DMS53 treated with DMSO at 0.1 percent for 48 hours (cell line): Measurements from ENCODE around the gene GRM4.
"Not testable (repeated sequence)": the region's sequence is repeated elsewhere in the genome, so short reads cannot be mapped to it uniquely, and the experiment has no call there.

Experiments
- DNase-seq: peaks from one replicate; lab custom pipeline; 2025; ENCODE audit not compliant: unreplicated experiment; lab: John Stamatoyannopoulos, UW

Gene GRM4

GRCh38 chr6:34047913-34048867 lies 97.7 kb downstream of the GRM4 start:
- no peak for DNase-seq

- DNase-seq: no peak
Measured at GRCh38 chr6:34046617-34047016, 99.3 kb downstream of the GRM4 start.

- no peak for DNase-seq
Measured at GRCh38 chr6:34045771-34046170, 100.1 kb downstream of the GRM4 start.

GRCh38 chr6:34044945-34045595 lies 100.8 kb downstream of the GRM4 start:
- DNase-seq: no peak

GRCh38 chr6:34043359-34043758 lies 102.5 kb downstream of the GRM4 start:
- DNase-seq: no peak

- DNase-seq: not testable (repeated sequence)
Measured at GRCh38 chr6:34041998-34042397, 103.9 kb downstream of the GRM4 start.

GRCh38 chr6:34041385-34041784 lies 104.5 kb downstream of the GRM4 start:
- DNase-seq: no peak

- DNase-seq: no peak
Measured at GRCh38 chr6:34039943-34040342, 105.9 kb downstream of the GRM4 start.

DNA sequence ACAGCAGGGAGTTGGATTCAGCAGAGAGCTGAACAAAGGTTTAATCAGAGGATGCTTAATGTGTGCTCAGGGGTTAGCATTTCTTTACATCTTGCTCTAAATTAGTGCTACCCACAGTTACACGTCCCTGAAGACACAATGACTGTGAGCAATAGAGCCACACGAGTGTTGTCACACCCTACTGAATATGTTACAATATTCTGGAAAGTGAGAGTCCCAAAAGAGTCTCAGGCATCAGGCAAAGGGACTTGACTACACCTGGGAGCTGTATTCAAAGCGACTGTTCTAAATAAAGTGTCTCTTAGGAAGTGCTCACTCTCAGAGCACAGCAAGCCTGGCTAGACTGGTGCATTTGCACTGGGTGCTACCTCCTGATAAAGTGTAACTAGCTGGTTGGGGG lies 108.7 kb downstream of the GRM4 start:
- DNase-seq: no peak

DNA sequence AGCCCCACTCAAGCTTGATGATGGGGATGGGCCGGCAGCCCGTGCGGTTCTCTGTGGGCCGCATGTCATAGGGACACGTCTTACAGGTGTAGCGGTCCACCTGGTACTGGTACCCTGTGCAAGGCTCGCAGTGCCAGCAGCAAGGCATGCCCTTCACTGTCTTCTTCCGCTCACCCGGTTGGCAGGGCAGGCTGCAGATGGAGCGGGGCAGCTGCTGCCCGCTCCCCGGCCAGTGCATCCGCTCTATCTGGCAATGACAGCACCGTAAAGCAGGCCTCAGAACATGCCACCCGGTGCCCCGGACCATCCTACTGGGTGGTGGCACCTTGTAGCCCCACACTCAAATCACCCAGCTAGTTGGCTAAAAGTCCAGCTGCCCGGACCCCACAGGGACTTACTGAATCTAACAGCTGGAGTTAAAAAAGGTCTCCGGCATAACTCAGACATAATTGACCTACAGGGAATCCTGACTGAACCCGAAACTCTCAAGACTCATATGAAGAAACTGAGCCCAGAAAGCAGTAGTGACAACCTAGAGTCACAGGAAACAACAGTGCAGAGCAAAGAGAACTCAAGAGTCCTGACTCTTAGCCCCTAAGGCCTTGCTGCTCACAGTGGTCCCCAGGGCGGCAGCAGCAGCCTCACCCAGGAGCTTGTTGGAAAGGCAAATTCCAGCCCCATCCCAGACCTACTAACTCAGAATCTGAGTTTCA lies 109.4 kb downstream of the GRM4 start:
- no peak for DNase-seq

- DNase-seq: no peak
Measured at GRCh38 chr6:34035704-34036356, 110.1 kb downstream of the GRM4 start.

- DNase-seq: no peak
Measured at GRCh38 chr6:34035161-34035560, 110.7 kb downstream of the GRM4 start.

DNA sequence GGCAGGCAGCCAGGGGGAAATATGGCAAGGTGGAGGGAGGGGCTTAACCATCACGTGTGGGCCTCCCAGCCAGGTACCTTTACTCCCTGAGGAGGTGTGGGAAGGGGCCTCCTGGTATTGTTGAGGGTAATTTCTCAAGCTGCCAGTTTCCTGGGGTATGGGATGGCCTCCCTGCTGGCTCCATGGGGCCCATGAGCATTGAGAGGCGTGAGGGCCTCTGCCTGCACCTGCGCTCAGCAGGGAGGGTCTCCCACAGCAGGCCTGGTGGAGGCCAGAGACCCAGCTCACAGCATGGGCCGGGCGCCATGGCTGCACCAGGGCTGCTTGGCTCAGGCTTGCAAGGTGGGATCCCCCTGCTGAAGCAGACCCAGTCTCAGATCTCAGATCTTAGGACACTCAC lies 113.0 kb downstream of the GRM4 start:
- DNase-seq: no peak

GRCh38 chr6:34031625-34032383 lies 114.1 kb downstream of the GRM4 start:
- no peak for DNase-seq

GRCh38 chr6:34030831-34031624 lies 114.9 kb downstream of the GRM4 start:
- no peak for DNase-seq

- no peak for DNase-seq
Measured at GRCh38 chr6:34029489-34030280, 116.2 kb downstream of the GRM4 start.

DNA sequence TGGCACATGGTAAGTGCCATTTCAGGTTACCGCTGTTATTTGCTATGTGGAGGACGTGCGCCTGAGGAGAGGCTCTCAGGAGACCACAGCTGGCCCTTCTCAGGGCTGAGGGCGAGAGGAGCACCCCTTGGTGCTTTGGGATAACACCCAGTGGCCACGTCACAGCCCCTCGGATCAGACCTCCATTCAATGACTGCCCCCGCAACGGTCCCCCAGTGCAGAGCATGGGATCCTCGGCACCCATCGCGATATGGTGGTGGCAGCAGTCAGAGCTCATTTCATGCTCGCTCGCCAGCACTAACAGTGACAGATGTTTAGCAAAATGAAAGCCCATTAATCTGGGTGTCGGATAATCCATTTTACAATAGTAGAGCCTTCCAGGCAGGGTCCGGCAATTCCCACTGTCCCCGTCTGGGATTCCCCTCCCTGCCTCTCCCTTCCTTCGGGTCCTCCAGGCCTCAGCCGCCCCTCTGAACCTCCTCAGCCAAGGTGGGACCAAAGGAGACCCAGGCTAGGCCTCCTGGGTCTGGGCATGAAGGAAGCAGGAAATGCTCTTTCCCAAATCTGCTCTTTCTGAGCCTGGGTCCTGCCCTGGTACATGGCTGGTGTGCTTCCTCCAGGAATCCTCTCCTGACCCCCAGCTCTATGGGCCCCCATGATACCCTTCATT lies 117.1 kb downstream of the GRM4 start:
- DNase-seq: no peak

- DNase-seq: no peak
Measured at GRCh38 chr6:34027939-34028441, 117.9 kb downstream of the GRM4 start.
